ENCODE measurements around the gene TRIM41.

The TRIM41 gene

DNA sequence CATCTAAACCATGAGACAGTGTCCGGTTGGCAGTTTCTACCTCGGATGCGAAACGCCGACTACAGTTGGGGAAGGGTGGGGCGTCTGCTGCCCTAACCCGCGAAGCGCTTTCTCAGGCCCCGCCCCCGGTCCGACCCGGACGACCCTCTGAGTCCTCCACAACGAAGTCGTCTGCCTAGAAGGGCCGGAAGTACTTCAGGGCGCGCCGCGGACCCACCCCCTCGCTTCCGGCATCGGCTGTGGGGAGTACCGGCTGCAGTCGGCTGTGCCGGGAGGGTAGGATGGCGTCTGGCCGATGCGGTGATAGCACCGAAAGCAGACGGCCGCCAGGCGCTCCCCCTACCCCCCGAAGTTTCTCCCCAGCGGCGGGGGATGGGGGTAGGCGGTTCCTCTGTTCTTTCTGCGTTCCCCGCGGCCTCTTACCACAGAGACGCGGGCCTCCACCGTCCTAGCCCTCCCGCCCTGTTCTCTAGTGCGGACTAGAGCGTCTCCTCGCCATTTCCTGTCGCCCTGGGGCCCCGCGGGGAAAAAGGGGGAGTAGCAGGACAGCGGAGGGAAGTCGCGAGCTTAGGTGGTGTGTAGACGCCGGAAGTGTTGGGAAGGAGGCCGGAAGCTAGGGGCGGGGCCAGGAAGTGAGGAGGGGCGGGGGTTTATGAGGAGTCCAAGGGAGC lies at the start of gene TRIM41 (continued):
- TF ChIP-seq ZNF473 (tag by site-specific recombination; IDR thresholded peaks at IDR 0.05), result no peak
- TF ChIP-seq ZIC2 (tag by site-specific recombination; IDR thresholded peaks at IDR 0.05), result peak; percentile 61; the same call in 1 of the 2 replicates
- no peak for TF ChIP-seq ZNF433 (tag by site-specific recombination; IDR thresholded peaks at IDR 0.05; ENCODE audit: low read depth)
- TF ChIP-seq, protein P1, sequence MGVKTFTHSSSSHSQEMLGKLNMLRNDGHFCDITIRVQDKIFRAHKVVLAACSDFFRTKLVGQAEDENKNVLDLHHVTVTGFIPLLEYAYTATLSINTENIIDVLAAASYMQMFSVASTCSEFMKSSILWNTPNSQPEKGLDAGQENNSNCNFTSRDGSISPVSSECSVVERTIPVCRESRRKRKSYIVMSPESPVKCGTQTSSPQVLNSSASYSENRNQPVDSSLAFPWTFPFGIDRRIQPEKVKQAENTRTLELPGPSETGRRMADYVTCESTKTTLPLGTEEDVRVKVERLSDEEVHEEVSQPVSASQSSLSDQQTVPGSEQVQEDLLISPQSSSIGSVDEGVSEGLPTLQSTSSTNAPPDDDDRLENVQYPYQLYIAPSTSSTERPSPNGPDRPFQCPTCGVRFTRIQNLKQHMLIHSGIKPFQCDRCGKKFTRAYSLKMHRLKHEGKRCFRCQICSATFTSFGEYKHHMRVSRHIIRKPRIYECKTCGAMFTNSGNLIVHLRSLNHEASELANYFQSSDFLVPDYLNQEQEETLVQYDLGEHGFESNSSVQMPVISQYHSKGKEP (tag by site-specific recombination; IDR thresholded peaks at IDR 0.05), result no peak; the same call in 1 of the 2 replicates
- TF ChIP-seq ZNF157 (tag by site-specific recombination; IDR thresholded peaks at IDR 0.05), result no peak
- no peak for TF ChIP-seq ZNF184 (tag by site-specific recombination; IDR thresholded peaks at IDR 0.05)
- TF ChIP-seq, protein P2, sequence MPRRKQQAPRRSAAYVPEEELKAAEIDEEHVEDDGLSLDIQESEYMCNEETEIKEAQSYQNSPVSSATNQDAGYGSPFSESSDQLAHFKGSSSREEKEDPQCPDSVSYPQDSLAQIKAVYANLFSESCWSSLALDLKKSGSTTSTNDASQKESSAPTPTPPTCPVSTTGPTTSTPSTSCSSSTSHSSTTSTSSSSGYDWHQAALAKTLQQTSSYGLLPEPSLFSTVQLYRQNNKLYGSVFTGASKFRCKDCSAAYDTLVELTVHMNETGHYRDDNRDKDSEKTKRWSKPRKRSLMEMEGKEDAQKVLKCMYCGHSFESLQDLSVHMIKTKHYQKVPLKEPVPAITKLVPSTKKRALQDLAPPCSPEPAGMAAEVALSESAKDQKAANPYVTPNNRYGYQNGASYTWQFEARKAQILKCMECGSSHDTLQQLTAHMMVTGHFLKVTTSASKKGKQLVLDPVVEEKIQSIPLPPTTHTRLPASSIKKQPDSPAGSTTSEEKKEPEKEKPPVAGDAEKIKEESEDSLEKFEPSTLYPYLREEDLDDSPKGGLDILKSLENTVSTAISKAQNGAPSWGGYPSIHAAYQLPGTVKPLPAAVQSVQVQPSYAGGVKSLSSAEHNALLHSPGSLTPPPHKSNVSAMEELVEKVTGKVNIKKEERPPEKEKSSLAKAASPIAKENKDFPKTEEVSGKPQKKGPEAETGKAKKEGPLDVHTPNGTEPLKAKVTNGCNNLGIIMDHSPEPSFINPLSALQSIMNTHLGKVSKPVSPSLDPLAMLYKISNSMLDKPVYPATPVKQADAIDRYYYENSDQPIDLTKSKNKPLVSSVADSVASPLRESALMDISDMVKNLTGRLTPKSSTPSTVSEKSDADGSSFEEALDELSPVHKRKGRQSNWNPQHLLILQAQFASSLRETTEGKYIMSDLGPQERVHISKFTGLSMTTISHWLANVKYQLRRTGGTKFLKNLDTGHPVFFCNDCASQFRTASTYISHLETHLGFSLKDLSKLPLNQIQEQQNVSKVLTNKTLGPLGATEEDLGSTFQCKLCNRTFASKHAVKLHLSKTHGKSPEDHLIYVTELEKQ (tag by site-specific recombination; IDR thresholded peaks at IDR 0.05; ENCODE audit: borderline replicate concordance), result peak; percentile 70; the same call in 1 of the 2 replicates
- peak; percentile 92 for TF ChIP-seq KLF16 (tag by site-specific recombination; IDR thresholded peaks at IDR 0.05)
- no peak for TF ChIP-seq GLI2 (tag by site-specific recombination; IDR thresholded peaks at IDR 0.05; ENCODE audit: borderline replicate concordance, low read depth)
- TF ChIP-seq ZNF596 (tag by site-specific recombination; IDR thresholded peaks at IDR 0.05), result no peak
- TF ChIP-seq ZNF292 (tag by site-specific recombination; IDR thresholded peaks at IDR 0.05; ENCODE audit: borderline replicate concordance, low read depth), result no peak
- TF ChIP-seq, protein P3, sequence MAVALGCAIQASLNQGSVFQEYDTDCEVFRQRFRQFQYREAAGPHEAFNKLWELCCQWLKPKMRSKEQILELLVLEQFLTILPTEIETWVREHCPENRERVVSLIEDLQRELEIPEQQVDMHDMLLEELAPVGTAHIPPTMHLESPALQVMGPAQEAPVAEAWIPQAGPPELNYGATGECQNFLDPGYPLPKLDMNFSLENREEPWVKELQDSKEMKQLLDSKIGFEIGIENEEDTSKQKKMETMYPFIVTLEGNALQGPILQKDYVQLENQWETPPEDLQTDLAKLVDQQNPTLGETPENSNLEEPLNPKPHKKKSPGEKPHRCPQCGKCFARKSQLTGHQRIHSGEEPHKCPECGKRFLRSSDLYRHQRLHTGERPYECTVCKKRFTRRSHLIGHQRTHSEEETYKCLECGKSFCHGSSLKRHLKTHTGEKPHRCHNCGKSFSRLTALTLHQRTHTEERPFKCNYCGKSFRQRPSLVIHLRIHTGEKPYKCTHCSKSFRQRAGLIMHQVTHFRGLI (tag by site-specific recombination; IDR thresholded peaks at IDR 0.05), result no peak
- TF ChIP-seq, protein P4, sequence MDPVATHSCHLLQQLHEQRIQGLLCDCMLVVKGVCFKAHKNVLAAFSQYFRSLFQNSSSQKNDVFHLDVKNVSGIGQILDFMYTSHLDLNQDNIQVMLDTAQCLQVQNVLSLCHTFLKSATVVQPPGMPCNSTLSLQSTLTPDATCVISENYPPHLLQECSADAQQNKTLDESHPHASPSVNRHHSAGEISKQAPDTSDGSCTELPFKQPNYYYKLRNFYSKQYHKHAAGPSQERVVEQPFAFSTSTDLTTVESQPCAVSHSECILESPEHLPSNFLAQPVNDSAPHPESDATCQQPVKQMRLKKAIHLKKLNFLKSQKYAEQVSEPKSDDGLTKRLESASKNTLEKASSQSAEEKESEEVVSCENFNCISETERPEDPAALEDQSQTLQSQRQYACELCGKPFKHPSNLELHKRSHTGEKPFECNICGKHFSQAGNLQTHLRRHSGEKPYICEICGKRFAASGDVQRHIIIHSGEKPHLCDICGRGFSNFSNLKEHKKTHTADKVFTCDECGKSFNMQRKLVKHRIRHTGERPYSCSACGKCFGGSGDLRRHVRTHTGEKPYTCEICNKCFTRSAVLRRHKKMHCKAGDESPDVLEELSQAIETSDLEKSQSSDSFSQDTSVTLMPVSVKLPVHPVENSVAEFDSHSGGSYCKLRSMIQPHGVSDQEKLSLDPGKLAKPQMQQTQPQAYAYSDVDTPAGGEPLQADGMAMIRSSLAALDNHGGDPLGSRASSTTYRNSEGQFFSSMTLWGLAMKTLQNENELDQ (tag by site-specific recombination; IDR thresholded peaks at IDR 0.05; ENCODE audit: low read depth), result no peak
- TF ChIP-seq ZNF510 (tag by site-specific recombination; IDR thresholded peaks at IDR 0.05; ENCODE audit: insufficient replicate concordance), result no peak
- no peak for TF ChIP-seq ZNF10 (tag by site-specific recombination; IDR thresholded peaks at IDR 0.05)
- TF ChIP-seq ZNF350 (tag by site-specific recombination; IDR thresholded peaks at IDR 0.05), result no peak
- TF ChIP-seq, protein P5, sequence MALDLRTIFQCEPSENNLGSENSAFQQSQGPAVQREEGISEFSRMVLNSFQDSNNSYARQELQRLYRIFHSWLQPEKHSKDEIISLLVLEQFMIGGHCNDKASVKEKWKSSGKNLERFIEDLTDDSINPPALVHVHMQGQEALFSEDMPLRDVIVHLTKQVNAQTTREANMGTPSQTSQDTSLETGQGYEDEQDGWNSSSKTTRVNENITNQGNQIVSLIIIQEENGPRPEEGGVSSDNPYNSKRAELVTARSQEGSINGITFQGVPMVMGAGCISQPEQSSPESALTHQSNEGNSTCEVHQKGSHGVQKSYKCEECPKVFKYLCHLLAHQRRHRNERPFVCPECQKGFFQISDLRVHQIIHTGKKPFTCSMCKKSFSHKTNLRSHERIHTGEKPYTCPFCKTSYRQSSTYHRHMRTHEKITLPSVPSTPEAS (tag by site-specific recombination; IDR thresholded peaks at IDR 0.05), result peak; percentile 20; the same call in 1 of the 2 replicates
- TF ChIP-seq GLI4 (tag by site-specific recombination; IDR thresholded peaks at IDR 0.05), result 0 out of 2 replicates have a peak, but pooled peaks have one; percentile 18
- TF ChIP-seq ZFHX2 (tag by site-specific recombination; conservative IDR thresholded peaks at IDR 0.05), result peak; percentile 33; the same call in 1 of the 2 replicates
- TF ChIP-seq, protein P6, sequence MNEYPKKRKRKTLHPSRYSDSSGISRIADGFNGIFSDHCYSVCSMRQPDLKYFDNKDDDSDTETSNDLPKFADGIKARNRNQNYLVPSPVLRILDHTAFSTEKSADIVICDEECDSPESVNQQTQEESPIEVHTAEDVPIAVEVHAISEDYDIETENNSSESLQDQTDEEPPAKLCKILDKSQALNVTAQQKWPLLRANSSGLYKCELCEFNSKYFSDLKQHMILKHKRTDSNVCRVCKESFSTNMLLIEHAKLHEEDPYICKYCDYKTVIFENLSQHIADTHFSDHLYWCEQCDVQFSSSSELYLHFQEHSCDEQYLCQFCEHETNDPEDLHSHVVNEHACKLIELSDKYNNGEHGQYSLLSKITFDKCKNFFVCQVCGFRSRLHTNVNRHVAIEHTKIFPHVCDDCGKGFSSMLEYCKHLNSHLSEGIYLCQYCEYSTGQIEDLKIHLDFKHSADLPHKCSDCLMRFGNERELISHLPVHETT (tag by site-specific recombination; IDR thresholded peaks at IDR 0.05), result peak; percentile 99
- peak; percentile 2; the same call in 1 of the 2 replicates for TF ChIP-seq ZNF677 (tag by site-specific recombination; IDR thresholded peaks at IDR 0.05)
- no peak for TF ChIP-seq ZNF549 (tag by site-specific recombination; IDR thresholded peaks at IDR 0.05)
- no peak for TF ChIP-seq ZNF624 (tag by site-specific recombination; IDR thresholded peaks at IDR 0.05)
- TF ChIP-seq ZBTB17 (tag by site-specific recombination; IDR thresholded peaks at IDR 0.05), result peak; percentile 89
- TF ChIP-seq ZNF354C (tag by site-specific recombination; IDR thresholded peaks at IDR 0.05; ENCODE audit: borderline replicate concordance, low read depth), result no peak
- TF ChIP-seq, protein P7, sequence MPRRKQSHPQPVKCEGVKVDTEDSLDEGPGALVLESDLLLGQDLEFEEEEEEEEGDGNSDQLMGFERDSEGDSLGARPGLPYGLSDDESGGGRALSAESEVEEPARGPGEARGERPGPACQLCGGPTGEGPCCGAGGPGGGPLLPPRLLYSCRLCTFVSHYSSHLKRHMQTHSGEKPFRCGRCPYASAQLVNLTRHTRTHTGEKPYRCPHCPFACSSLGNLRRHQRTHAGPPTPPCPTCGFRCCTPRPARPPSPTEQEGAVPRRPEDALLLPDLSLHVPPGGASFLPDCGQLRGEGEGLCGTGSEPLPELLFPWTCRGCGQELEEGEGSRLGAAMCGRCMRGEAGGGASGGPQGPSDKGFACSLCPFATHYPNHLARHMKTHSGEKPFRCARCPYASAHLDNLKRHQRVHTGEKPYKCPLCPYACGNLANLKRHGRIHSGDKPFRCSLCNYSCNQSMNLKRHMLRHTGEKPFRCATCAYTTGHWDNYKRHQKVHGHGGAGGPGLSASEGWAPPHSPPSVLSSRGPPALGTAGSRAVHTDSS (tag by site-specific recombination; IDR thresholded peaks at IDR 0.05), result no peak
